PFSK-1 (cell line): ENCODE results near the gene UTP20.

ENCODE experiments used
- FOXP2 ChIP-seq: optimal IDR thresholded peaks from 2 replicates; pipeline ENCODE3; 2011; ENCODE audit warnings: borderline replicate concordance, control low read depth, inconsistent platforms; ENCODE audit not compliant: insufficient read depth; ENCODE audit errors: extremely low read length, extremely low read depth
- POLR2AphosphoS5 ChIP-seq: IDR thresholded peaks from 2 replicates; pipeline ENCODE4 v1.6.1; 2012; ENCODE audit warnings: low read depth, mild to moderate bottlenecking, control low read depth, low read length, moderate library complexity
- SIN3A ChIP-seq: IDR thresholded peaks from 2 replicates; pipeline ENCODE4 v1.6.1; 2012; ENCODE audit warnings: mild to moderate bottlenecking, low read length, moderate library complexity, borderline replicate concordance; ENCODE audit not compliant: insufficient read depth
- TAF1 ChIP-seq: IDR thresholded peaks from 2 replicates; pipeline ENCODE4 v1.6.1; 2012; ENCODE audit warnings: low read length, control low read depth, borderline replicate concordance; ENCODE audit not compliant: insufficient read depth
- TF ChIP-seq, protein P1 (sequence below), 2 experiments: IDR thresholded peaks; 2 replicates each; pipeline versions ENCODE4 v1.6.1 to v1.8.0; 2011 to 2012; ENCODE audit warnings: low read depth in 2 of 2, low read length in 2 of 2, control low read depth in 1 of 2, inconsistent platforms in 1 of 2, mild to moderate bottlenecking in 1 of 2, moderate library complexity in 1 of 2; ENCODE audit not compliant: insufficient read depth in 1 of 2

DNA sequence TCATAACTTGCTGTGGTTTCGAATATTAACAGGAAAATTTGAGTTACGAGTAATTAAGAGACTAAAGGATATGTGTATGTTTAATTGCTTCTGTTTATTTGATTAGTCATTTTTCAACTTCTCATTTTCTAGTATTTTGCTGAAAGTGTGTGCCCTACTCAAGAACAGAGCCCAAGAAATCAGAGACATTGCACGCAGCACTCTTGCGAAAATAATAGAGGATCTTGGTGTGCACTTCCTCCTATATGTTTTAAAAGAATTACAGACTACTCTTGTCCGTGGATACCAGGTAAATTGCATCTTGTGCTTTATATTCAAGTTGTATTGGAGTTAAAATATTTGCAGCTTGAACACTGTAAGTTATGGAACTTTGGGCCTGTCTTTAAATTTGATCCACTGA is 76.9 kb downstream of the UTP20 start:
- TF ChIP-seq, protein P1, sequence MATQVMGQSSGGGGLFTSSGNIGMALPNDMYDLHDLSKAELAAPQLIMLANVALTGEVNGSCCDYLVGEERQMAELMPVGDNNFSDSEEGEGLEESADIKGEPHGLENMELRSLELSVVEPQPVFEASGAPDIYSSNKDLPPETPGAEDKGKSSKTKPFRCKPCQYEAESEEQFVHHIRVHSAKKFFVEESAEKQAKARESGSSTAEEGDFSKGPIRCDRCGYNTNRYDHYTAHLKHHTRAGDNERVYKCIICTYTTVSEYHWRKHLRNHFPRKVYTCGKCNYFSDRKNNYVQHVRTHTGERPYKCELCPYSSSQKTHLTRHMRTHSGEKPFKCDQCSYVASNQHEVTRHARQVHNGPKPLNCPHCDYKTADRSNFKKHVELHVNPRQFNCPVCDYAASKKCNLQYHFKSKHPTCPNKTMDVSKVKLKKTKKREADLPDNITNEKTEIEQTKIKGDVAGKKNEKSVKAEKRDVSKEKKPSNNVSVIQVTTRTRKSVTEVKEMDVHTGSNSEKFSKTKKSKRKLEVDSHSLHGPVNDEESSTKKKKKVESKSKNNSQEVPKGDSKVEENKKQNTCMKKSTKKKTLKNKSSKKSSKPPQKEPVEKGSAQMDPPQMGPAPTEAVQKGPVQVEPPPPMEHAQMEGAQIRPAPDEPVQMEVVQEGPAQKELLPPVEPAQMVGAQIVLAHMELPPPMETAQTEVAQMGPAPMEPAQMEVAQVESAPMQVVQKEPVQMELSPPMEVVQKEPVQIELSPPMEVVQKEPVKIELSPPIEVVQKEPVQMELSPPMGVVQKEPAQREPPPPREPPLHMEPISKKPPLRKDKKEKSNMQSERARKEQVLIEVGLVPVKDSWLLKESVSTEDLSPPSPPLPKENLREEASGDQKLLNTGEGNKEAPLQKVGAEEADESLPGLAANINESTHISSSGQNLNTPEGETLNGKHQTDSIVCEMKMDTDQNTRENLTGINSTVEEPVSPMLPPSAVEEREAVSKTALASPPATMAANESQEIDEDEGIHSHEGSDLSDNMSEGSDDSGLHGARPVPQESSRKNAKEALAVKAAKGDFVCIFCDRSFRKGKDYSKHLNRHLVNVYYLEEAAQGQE (IDR thresholded peaks at IDR 0.05; ENCODE audit: insufficient read depth in 1 of 2, low read depth in 2 of 2, low read length in 2 of 2) = no peak
- no peak for TF ChIP-seq POLR2AphosphoS5
- TF ChIP-seq TAF1 = no peak
- no peak for TF ChIP-seq SIN3A
- no peak for TF ChIP-seq FOXP2
